Right cardiac atrium (tissue), 5 donors: ENCODE data around the gene EIF6. TPM values are rescaled to one million over a fixed set of nuclear protein-coding genes. Genes with fewer than 3 reads are reported as not detected.

ENCODE experiments used
- ATAC-seq, 2 donors: fragments of 200-7000 bp; cut with Tn5 transposase; one replicate each; pipeline versions ENCODE4 v1.8.0 to v1.9.1; 2020; ENCODE audit warnings: moderate library complexity in 2 of 2, mild to moderate bottlenecking in 1 of 2
- DNase-seq, 3 donors: peaks; one replicate each; pipeline ENCODE4 v3.0.0-alpha.2; 2020
- H3K27ac ChIP-seq: one replicate; pipeline ENCODE4 v1.5.1; 2013; ENCODE audit warnings: mild to moderate bottlenecking, low read length, control low read depth, moderate library complexity
- H3K27me3 ChIP-seq: one replicate; pipeline ENCODE4 v1.6.1; 2013; ENCODE audit not compliant: control insufficient read depth, insufficient read depth
- H3K4me1 ChIP-seq: one replicate; pipeline ENCODE4 v1.6.1; 2013; ENCODE audit warnings: low read length; ENCODE audit not compliant: control insufficient read depth, insufficient read depth
- H3K4me3 ChIP-seq: one replicate; pipeline ENCODE4 v1.5.1; 2013; ENCODE audit warnings: low read length, control low read depth
- H3K9me3 ChIP-seq: one replicate; pipeline ENCODE4 v1.6.1; 2013; ENCODE audit warnings: low read length; ENCODE audit not compliant: control insufficient read depth
- whole genome bisulfite sequencing: extraction: QIAGEN DNeasy Blood & Tissue Kit; methylation state at CpG from one replicate; pipeline ENCODE4 v1.1.7; 2013; 5-methylcytosine and 5-hydroxymethylcytosine counted together
- intact Hi-C, 4 donors: fragments of 100-400 bp; cut with DNase I; formaldehyde crosslinking; loops; one replicate each; pipeline versions ENCODE4 v1.11.0 to v1.14.0; 2022 to 2023
- polyA plus RNA-seq: library from polyadenylated mRNA; stranded (reverse); fragments of 200-250 nt; gene quantifications from one replicate; pipeline ENCODE4 v1.2.3, GENCODE V29; 2013
- total RNA-seq, 4 donors: library from RNA; stranded (reverse); fragmentation: NEBNext Ultra II Directional; extraction: Animal tissue kit (Norgen Biotek cat#: 25700); gene quantifications; one replicate each; pipeline ENCODE4 v1.2.1, GENCODE V29; 2021
- donor health status: healthy with polysubstance abuse.
- donor health status: DM: no; HTN: yes; CAD: no.
- donor health status: DM: no; HTN: no; CAD: no.
- donor health status: DM: no; HTN: yes; CAD: no; lungs with severe emphysema.
- donor health status: DM: yes; HTN: yes; CAD: no.

Gene EIF6
- total and polyA plus RNA-seq, 5 donors = 36.2 to 57.3 (median 41.3) TPM

GRCh38 chr20:35292504-35293285, 8.1 kb upstream of the EIF6 start:
- ATAC-seq (no peak), DNase-seq (no peak)
- WGBS = 55% methylated on average over 23 of the region's 23 CpGs
- Histone ChIP-seq H3K4me1 (no peaks in the 10 kb centered on the region), H3K9me3 (no peaks in the 10 kb centered on the region), H3K27me3 (no peaks in the 10 kb centered on the region), H3K27ac (no peak overlapping the region), H3K4me3 (no peak overlapping the region)
- intact Hi-C loops = no loop called here

- DNase-seq = no peak
These were observed 7.3 kb upstream of the EIF6 start, which contains the start of gene FAM83C for GRCh38 chr20:35291654-35292503. Gene FAM83C (minus strand): TSS chr20:35292425. CDS start chr20:35292304, 121 bp downstream.

GRCh38 chr20:35290887-35291417, 6.4 kb upstream of the EIF6 start:
- intact Hi-C loops = no loop called here
- 77% methylated on average over 7 of the region's 7 CpGs for WGBS
- no peaks in the 10 kb centered on the region for H3K27me3 ChIP-seq

More at GRCh38 chr20:35291654-35292503, 7.3 kb upstream of the EIF6 start, which contains the start of gene FAM83C:
- intact Hi-C loops = no loop called here
- H3K9me3 ChIP-seq = no peaks in the 10 kb centered on the region
- H3K27ac ChIP-seq = no peak within 1 kb of the TSS
- 81% methylated on average over 40 of the region's 40 CpGs for WGBS
- H3K4me3 ChIP-seq = no peak within 1 kb of the TSS
- no peaks in the 10 kb centered on the region for H3K4me1 ChIP-seq
- ATAC-seq = no peak
- no peaks in the 10 kb centered on the region for H3K27me3 ChIP-seq

GRCh38 chr20:35290186-35290886, 5.8 kb upstream of the EIF6 start:
- DNase-seq (no peak), ATAC-seq (no peak)
- no peak overlapping the region for H3K4me3 ChIP-seq
- H3K4me1 ChIP-seq = no peaks in the 10 kb centered on the region
- H3K27me3 ChIP-seq = no peaks in the 10 kb centered on the region
- 61% methylated on average over 7 of the region's 7 CpGs for WGBS
- H3K9me3 ChIP-seq = no peaks in the 10 kb centered on the region
- H3K27ac ChIP-seq = no peak overlapping the region
- intact Hi-C loops = no loop called here

More at GRCh38 chr20:35290887-35291417, 6.4 kb upstream of the EIF6 start:
- H3K27ac ChIP-seq = no peak overlapping the region
- H3K4me1 ChIP-seq = no peaks in the 10 kb centered on the region
- no peak overlapping the region for H3K4me3 ChIP-seq
- no peak for DNase-seq
- ATAC-seq = no peak
- H3K9me3 ChIP-seq = no peaks in the 10 kb centered on the region

GRCh38 chr20:35288325-35289060, 3.9 kb upstream of the EIF6 start:
- Histone ChIP-seq H3K9me3 (no peaks in the 10 kb centered on the region), H3K27me3 (no peaks in the 10 kb centered on the region), H3K4me3 (no peak overlapping the region), H3K27ac (no peak overlapping the region), H3K4me1 (peaks cover under 1% of the 10 kb centered on the region)
- intact Hi-C loops = no loop called here
- 79% methylated on average over 19 of the region's 19 CpGs for WGBS
- ATAC-seq (no peak), DNase-seq (no peak)

DNA sequence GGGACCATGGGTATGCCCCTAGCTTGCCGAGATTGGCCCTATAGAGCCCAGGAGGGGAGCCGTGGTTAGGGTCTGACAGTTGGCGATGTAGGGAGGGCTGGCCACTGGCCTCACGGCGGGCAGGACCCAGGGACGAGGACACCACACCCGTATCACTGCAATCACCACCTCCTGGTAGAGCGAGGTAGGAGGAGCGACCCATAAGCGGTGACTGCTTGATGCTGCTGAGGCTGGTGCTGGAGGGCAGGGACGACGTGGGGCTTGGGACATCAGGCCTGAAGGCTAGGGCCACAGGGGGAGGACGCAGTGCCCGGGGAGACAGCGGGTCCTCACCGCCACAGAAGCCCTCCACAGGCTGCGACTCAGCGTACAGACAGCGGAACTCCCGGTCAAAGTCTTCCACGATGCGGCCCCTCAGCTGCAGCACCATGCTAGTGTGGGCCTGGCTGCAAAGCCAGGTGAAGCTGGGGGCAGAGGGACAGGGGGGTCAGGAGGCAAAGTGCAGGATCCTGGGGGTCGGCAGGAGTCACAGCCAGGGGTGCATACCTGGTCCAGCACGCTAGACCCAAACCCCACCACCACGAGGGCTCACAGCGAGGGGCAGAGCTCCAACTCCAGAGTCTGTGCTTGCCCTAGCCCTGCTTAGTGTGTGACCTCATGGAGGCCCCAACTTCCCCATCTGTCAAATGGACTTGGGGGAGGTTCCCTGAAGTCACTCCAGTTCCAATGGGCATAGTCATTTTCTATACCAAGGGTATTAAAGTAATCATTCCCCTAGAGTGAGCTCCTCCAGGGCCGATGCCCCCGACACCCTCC, 3.1 kb upstream of the EIF6 start:
- H3K4me3 ChIP-seq = no peak overlapping the region
- no peaks in the 10 kb centered on the region for H3K27me3 ChIP-seq
- intact Hi-C loops = no loop called here
- H3K9me3 ChIP-seq = no peaks in the 10 kb centered on the region
- WGBS = 87% methylated on average over 28 of the region's 28 CpGs
- H3K4me1 ChIP-seq = peaks cover 2% of the 10 kb centered on the region
- H3K27ac ChIP-seq = no peak overlapping the region
- DNase-seq (no peak), ATAC-seq (no peak)

DNA sequence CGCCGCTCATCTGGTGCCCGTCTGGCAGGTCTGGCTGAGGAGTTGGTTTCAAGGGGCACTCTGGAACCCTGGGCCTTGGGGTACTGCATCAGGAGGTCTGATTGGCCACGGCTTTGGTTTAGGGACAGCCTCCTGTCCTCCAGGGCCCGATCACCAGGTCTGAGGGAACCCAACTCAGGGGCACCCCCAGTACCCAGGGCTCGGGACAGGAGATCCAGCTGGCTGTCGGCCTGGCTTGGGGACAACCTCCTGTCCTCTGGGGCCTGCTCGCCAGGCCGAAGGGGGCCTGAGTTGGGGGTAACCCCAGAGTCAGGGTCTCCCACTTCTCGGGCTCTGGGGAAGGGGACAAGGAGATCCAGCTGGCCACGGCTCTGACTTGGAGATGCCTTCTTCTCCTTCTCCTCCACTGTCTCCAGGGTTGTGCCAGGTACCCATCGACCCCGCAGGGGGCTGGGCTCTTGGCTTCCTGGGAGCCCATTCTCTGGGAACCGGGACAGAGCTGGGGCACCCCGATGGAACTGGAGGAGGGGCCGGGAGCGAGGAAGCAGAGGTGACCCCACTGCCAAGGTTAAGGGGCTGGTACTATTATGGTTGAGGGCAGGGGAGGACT, 2.4 kb upstream of the EIF6 start:
- no peaks in the 10 kb centered on the region for H3K27me3 ChIP-seq
- H3K9me3 ChIP-seq = no peaks in the 10 kb centered on the region
- peaks cover 2% of the 10 kb centered on the region for H3K4me1 ChIP-seq
- H3K27ac ChIP-seq = no peak overlapping the region
- 92% methylated on average over 17 of the region's 17 CpGs for WGBS
- DNase-seq (no peak), ATAC-seq (no peak)
- no peak overlapping the region for H3K4me3 ChIP-seq
- intact Hi-C loops = no loop called here

DNA sequence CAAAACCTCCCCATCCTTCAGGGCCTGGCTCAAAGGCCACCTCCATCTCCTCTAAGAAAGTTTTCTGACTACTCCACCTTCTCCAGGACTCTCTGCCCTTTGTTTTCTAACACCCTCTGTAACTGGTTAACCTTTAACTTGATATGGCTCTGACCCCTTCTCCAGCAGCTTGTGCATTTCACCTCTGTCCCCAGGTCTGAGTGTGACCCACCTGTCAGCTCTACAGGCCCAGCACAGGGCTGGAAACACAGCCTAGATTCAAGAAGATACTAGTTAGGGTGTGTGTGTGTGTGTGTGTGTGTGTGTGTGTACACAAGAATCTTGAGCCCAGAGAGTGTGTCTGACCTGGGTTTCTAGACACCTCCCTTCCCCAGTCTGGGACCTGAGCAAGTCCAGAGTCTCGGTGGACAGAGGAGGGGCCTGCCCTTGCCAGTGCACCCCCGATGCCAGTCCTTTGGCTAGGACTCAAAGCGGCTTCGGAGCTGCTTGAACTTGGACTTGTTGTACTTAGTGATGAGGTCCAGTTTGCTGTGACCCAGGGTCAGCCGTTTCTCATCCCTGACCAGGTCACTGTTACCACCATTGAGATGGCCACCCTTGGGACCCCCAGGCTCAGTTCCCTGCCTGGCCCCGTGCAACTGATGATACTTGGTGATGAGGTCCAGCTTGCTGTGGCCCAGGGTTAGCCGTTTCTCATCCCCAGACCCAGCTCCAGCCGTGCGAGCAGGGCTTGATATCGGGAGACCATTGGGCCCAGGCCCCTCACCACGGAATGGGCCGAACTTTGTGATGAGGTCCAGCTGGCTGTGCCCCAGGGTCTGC, 1.7 kb upstream of the EIF6 start:
- no peak overlapping the region for H3K27ac ChIP-seq
- intact Hi-C loops = no loop called here
- no peak for DNase-seq
- peaks cover 2% of the 10 kb centered on the region for H3K4me1 ChIP-seq
- H3K27me3 ChIP-seq = no peaks in the 10 kb centered on the region
- no peak for ATAC-seq
- H3K9me3 ChIP-seq = no peaks in the 10 kb centered on the region
- WGBS = 88% methylated on average over 12 of the region's 12 CpGs
- no peak overlapping the region for H3K4me3 ChIP-seq

DNA sequence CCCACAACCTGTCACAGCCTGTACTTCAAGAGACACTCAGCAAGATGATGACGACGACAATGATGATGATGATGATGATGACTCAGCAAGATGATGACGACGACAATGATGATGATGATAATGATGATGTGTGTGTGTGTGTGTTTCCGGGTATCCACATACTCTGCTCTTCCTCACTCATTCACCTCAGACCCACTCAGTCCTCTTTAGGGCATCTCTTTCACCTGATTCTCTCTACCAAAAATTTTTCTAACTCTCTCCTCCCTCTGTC, 1.2 kb upstream of the EIF6 start:
- no peak for ATAC-seq
- no peak for DNase-seq
- Histone ChIP-seq H3K4me1 (peaks cover 2% of the 10 kb centered on the region), H3K4me3 (no peak overlapping the region), H3K27me3 (no peaks in the 10 kb centered on the region), H3K9me3 (no peaks in the 10 kb centered on the region), H3K27ac (no peak overlapping the region)
- 83% methylated on average over 5 of the region's 5 CpGs for WGBS
- intact Hi-C loops = no loop called here
